HG03196 (cell line): ENCODE results near the gene ANKDD1B.

ENCODE experiments used
- ATAC-seq: cut with Tn5 transposase; IDR thresholded peaks from one replicate; pipeline ENCODE4 v1.9.1; 2021; ENCODE audit not compliant: unreplicated experiment

The ANKDD1B gene

DNA sequence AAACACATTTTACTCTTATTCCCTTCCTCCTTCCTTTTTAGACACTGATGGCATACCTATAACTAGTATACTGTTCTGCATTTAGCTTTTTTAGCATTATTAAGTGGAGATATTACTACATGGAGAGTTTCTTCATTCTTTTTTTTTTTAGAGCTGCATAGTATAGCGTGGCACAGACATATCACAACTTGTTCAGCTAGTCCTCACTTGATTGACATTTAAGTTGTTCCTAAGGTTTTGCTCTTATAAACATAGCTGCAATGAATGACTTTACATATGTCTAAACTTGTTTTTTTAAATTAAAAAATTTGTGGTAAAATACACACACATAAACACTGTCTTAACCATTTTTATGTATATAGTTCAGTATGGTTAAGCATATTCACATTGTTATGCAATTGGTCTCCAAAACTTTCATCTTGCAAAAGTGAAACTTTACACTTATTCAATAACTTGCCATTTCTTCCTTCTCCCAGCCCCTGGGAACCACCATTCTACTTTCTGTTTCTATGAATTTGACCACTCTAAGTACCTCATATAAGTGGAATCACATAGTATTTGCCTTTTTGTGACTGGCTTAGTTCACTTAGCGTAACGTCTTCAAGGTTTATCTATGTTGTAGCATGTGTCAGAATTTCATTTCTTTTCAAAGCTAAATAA is 48.7 kb downstream of the ANKDD1B start:
- ATAC-seq, result no peak

DNA sequence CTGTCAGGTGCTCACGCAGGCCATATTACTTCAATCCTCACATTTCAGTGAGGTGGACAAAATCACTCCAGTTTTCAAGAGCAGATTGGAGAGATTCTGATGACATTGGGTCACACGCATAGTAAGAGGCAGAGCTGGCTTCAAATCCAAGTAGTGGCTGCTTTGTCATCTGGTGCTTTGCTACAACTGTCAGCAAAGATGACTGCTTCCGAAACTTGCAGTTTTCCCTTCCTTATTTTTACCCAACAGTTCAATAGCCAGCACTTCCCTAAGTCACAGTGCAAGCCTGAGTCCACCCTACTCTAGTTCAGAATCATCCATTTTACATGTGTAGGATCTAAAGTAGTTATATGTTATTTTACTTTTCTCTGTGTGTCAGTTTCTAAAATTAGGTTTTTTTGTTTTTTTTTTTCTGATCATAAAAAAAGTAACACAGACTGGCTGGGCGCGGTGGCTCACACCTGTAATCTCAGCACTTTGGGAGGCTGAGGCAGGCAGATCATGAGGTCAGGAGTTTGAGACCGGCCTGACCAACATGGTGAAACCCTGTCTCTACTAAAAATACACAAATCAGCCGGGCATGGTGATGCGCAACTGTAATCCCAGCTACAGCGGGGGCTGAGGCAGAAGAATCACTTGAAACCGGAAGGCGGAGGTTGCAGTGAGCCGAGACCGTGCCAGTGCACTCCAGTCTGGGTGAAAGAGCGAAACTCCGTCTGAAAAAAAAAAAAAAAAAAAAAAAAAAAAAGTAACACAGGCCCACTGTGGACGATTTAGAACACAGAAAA is 49.6 kb downstream of the ANKDD1B start:
- ATAC-seq, result no peak

DNA sequence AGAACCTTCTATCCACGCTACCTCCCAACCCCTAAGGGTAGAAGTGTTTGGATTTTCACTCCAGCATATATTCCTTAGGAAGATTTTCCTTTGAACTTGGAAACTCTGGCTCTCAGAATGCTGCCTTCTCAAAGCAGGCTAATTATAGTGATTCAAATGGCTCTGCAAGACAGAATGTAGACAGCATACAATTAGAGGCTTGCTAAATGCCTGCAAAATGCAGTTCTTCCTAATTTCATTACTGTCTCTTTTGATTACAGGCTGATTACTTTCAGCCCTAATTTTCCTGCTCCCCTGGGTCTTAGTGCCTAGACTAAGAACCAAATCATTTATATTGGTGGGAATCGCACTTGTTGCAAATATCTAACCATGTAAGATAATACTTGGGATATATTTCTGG is 50.8 kb downstream of the ANKDD1B start:
- no peak for ATAC-seq

DNA sequence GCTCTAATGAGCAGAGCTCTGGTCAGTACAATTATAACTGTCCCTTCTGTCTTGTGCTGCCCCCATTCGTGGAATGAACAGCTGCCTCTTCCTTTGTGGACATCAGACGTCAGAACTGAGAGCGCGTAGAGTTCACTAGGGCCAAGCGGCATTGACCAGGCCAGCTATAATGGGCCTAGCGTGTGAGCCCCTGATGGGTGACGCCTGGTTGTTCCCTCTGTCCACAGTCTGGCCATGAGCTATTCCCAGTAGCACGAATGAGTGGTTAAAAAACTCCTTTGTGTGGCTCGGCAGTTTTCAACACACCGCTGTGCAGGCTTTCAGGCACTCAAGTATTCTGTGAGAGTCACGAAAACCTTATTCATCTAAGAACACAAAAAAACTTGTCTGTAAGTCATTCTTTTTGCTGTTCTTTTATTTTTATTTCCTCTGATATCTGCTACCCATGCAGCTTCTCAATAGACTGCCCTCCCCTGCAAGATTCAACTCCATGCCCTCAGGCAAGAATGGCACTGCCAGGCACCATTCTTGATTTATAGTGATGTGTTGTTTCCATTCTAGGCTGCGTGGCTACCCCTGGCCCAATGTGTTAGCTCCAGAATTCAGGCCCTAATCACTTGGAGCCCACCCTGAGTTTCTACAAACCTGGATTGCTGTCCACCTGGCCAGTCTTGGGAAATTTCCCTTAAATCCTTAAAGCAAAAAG is 52.5 kb downstream of the ANKDD1B start:
- ATAC-seq, result no peak

DNA sequence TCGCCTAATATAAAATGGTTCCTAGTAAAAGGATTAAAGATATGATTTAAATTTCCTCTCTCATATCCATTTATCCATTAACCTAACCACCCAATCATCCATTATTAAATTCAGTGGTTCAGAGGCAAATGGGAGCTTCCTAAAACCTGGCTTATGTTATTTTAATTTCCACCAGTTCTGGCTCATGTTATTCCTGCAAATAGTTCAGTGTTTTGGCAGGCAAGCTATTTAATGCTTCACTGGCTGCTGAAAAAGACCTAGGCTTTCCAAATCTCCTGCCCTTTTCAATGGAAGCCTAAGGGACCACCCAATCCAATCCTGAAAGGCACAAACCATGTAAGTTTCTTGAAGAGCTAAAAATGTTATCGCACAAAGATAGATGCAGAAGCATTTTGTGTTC is 53.7 kb downstream of the ANKDD1B start:
- no peak for ATAC-seq

DNA sequence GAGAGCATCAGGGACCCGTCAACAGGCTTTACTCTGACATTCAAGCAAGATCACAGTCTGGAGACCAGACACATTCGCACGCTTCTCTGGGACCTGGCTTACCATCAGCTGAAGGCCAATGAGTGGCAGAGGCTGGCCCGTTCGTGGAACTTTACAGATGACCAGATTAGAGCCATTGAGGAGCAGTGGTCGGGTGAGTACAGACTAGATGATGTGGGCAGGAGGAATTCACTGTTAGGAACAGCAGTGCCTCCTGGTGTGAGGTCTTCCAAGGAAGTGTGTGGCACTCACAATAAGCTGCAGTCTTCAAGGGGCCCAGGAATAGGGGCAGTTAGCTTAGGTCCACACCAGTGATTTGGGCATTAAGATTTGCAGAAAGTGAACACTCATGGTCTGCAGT is 55.5 kb downstream of the ANKDD1B start:
- ATAC-seq, result no peak

DNA sequence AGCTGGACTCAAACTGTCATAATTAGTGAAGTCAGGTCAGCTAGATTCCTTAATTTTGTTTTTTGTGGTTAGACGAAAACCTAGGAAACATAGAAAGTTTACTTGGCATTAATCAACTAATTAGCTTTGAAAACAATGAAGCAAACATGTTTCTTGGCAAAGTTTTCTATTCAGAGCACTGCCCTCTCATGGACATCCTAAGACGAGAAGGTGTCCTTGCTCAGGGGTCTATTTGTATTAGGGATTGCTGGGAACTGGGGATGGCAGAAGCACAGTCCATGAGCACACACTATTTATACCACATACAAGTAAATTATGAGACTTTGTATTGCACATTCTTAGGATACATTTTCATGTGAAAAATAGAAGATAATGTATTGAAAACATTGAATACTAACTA is 56.3 kb downstream of the ANKDD1B start:
- ATAC-seq, result no peak

DNA sequence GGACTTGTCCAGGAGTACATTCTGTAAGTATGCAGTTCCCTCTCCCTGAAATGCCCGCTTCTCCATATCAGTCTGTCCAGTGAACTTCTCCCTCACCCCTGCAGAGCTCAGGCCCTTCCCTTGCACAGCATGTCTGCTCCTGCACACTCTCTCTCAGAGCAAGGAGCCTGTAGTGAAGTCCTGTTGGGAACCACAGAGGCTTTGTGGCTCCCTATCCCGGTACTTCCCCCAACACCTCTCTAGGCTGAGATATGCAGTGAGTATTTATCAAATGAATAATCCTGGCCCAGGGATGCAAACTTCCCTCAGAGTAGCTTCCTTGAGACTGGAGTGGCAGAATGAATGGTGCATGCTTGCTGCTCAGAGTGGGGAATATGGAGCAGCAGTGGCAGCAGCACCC is 57.2 kb downstream of the ANKDD1B start:
- no peak for ATAC-seq

DNA sequence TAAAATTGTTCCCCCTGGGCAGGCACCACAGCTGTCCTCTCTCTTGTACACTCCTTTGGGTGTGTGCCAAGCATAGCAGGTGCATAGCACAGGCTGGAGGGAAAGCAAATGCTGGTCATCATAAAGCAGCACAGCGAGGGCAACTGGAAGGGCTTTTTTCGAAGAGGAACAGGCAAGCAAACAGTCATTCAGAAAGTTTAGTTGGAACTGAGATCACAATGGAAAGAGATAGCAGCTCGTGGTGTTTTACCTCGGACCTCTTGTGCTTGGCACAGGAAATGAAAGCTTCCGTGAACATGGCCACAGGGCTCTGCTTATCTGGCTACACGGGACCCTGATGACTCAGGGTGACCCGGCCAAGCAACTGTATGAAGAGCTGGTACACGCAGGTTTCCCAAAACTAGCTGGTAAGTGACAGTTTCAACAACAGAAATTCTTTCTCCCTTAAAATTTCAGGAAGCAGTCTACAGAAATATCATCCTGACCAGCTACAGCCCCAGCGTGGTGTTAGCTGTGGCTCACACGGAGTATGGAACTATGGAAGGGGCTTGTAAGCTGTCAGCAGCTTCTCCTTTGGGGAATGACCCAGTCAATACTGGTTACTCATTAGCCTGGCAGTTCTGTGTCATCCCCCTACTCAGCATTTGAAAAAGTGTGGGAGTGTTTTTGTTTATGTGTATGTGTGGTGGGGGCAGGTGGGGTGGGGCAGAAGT is 57.9 kb downstream of the ANKDD1B start:
- peak; percentile 93 for ATAC-seq

DNA sequence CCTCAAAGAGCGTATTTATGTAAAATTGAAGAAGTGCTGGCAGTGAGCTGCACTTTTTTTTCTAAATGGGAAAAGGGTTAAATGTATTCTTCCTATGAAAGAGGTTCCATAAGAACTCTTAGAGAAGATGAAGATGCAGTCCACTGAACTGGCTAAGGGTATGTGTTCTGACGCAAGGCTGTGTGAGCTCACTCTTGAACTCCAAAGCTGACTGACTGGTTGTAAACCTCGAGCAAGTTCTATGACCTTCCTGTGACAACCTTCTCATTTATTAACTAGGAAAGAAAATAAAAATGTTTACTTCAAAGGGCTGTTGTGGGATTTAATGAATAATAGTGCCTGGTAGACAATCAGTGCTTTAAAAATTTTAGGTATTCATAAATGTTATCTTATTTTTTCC is 59.3 kb downstream of the ANKDD1B start:
- no peak for ATAC-seq

DNA sequence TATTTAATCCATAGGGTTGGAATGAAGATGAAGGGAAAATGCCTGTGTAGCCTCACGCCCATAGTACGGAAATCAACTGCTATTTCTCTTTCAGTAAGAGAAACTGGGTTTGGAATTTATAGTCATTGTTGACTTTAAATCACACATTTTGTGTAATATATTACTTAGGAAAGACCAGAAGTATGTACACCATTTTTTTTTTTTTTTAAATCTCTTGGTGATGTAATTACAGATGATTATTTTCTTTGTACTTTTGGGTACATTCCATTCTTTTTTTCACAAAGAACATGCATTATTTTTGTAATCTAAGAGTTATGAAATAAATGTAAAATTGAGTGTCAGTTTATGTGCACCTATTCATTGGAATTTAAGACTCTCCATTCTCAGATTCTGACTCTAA is 60.3 kb downstream of the ANKDD1B start:
- ATAC-seq, result no peak

DNA sequence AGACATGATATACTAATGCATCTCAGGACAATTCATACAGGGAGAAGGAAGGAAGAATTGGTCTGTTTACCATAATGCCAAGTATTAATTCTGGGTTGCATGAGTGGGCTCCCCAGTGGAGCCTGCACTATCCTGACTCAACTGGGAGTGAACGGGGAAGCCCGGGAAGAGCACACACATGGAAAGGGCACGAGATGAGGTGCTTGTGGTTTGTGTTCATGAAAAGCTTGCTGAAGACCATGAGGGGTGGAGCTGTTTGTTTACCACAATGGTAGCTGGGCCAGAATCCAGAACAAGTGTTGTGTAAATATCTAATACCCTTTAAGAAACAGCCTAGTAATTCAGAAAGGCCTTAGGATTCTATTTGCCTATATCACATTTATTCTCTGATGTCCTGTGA is 61.4 kb downstream of the ANKDD1B start:
- no peak for ATAC-seq

DNA sequence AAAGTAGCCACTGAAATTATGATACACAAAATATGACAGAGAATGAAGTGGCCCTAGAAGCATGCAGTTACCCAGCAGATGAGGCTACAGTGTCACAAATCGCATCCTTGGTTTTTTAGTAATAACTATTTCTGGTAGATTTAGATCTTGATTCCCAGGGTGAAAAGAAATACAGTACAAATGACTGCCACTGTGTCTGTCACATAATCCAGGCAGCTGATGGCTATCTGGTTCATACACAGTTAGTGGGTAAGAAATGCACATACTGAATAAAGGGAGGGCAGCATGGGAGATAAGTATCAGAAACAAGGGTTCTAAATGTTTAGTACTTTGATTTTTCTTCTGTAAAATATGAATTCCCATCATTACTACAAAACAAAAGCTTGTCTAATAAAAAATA is 64.5 kb downstream of the ANKDD1B start:
- no peak for ATAC-seq

DNA sequence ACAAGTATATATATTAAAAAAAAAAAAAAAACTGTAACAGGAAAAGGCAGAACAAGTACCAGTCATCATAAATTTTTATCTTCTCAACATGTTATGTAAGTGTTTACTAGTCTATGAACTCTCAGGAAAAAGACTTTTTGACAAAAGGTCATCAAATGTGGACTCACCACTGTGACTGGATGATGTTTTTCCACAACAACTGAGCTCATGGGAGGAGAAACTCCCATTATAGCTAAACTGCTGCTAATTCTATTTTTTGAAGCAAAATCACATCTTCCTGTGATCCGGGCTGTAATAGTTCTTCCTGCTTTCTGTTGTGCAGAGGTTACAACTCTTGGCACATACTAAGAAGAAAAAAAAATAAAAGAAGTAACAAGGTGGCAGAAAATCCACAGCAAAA is 66.4 kb downstream of the ANKDD1B start:
- ATAC-seq, result no peak

DNA sequence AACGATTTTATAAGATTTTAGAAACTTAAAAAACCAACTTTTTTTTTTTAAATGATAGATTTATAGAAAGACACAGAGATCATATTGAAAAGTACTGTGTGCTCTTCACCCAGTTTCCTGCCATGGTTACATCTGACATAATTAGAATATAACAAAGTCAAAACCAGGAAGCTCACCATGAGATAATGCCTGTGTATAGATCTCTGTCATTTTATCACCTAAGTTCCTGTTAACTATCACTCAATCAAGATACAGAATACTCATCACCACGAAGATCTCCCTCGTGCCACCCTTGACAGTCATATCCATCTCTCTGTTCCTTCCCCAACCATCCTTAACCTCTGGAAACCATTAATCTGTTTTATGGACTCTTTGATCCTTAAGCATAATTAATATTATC is 66.9 kb downstream of the ANKDD1B start:
- no peak for ATAC-seq

DNA sequence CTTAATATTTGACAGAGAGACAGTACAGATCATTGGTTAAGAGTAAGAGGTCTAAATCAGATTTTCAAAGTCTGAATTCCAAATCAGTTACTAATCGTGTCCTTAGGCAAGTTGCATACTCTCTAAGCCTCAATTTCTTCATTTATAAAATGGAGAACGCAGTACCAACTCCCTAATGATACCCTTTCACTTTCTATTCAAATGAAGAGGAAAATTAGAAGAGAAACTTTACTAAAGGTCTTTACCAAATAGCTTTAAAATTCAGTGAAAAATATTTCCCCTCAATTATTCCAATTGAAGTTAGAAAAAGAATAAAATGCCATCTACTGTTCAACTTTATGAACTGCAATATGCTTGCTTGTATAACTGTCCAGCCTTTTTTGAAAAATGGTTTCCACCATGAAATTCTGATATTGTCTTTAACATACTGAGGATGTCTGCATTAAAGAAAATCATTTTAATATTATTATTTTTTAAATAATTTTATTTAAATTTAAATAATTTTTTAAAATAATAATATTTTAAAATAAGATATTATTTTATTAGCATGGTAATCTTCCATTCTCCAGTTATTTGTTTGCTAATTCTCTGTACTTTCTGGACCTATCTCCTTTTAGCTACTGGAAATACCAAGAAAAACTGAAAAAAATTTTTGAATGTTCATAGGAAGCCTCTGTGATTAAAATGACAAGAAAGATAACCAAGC is 70.0 kb downstream of the ANKDD1B start:
- ATAC-seq, result no peak

DNA sequence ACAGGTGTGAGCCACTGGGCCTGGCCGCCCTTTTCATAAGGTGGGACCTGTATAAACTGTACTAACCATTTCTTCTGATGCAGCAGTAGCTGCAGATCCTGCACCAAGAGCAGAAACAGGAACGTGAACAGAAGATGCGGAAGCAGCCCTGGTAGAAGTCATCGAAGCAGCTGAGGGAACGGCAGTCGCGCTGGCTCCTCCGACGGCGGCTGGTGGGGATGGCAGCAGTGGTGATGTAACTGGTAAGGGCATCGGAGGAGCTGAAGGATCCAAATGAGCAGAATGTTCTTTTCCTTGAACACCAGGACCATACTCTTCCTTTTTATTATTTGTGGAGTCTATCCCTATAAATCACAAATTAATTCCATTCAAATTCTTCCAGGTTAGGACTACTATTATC is 73.9 kb downstream of the ANKDD1B start:
- ATAC-seq, result no peak

DNA sequence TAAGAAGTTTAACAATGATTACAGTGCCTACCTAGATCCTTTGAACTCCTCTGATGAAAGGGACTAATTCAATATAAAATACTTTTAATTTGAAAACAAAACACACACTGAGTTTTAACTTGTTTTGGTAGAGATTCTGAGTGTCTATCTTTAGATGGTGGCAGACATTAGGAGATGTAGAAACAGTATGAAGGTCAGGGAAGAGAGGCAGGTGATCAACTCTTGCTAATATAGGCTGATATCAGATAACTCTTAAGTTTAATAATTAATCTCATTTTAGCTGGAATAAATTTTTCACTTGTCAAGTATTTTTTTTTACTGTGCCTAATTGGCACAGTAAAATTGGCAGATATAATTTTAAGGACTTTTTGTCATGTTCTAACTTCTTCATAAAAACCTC is 75.2 kb downstream of the ANKDD1B start:
- no peak for ATAC-seq

DNA sequence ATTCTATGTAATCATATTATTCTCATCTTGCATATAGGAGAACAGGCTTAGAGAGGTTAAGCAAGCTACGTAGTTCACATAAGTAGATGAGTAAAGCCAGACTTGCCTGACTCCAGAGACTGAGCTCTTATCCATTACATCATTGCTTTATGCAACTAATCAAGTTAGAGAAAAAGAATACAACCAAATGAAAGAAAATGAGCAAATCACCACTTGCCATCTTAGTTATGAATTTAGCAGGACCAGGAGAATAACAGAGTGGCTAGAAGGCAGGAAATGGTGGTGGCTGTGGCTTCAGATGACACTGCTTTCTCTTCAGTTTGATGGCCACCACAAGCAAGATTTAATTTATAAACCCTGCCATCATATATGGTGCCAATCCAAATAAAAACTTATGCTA is 79.4 kb downstream of the ANKDD1B start:
- no peak for ATAC-seq

DNA sequence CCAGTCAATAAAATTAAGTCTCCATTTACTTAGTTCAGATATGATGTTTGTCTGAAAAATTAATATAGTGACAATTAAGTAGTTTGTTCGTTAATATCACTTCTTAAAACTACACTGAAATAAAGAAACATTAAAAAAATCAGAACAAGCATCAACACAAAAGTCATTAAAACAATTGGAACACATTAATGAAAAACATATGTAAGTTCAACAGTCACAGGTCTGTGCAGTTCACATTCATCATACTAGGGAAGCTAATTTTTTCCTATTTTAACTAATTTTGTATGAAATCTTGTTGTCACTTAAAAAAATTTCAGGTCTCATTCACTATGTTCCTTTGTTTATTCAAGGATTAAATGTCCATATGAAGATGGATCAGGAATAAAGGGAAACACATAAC is 83.5 kb downstream of the ANKDD1B start:
- no peak for ATAC-seq
